ENCODE results near the gene NOP56. TPM values are rescaled to one million over a fixed set of nuclear protein-coding genes. Genes with fewer than 3 reads are reported as not detected.
A peak's percentile ranks its signal among the peaks of the same experiment; 100 is the strongest.

The NOP56 gene, protein sequence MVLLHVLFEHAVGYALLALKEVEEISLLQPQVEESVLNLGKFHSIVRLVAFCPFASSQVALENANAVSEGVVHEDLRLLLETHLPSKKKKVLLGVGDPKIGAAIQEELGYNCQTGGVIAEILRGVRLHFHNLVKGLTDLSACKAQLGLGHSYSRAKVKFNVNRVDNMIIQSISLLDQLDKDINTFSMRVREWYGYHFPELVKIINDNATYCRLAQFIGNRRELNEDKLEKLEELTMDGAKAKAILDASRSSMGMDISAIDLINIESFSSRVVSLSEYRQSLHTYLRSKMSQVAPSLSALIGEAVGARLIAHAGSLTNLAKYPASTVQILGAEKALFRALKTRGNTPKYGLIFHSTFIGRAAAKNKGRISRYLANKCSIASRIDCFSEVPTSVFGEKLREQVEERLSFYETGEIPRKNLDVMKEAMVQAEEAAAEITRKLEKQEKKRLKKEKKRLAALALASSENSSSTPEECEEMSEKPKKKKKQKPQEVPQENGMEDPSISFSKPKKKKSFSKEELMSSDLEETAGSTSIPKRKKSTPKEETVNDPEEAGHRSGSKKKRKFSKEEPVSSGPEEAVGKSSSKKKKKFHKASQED
- total RNA-seq (2014; rRNA removed; shearing (Covaris generic)) = 210 and 227 TPM in 2 replicates

DNA sequence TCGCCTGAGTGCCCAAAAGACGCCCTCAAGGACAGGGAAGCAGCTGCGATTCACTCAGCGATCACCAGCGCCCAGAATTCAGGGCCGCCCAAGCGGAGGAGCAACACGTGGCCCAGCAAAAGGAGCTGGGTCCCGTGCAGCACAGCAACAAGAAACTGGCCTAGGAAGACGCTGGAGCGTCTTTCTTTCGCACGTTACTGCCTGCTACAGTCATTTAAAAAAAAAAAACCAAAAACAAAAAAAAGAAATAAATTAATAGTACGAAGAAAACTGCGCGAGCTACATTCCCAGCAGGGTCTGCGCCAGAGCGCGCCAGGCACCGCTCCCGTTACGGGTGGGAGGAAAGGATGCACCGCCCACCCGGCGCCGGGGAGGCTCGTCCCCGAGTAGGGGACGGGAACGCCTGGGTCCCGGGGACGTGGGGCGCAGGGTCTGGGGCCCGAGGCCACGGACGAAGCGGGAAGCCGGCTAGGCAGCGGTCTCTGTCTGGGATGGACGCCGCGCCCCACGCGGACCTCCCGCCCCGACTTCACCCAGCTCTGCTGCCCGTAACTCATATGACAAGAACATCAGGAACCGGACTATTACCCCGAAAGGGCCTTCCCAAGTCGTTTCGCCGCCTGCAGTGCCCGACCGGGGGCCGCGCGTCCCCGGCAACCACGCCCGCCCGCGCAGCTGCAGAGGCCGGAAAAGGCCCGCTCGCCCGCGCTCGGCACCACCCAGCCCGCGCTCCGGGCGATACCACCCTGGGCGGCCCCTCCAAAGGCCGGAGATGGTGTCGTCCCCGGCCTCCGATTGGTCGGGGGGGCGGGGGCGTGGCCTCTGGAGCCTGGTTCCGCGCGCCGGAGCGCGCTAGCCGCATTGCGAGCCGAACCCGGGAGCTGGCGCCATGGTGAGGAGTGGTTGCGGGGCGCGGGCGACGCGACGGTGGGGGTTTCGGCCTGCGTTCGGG is at the start of gene NOP56:
NOP56 (plus strand) TSS at position 861 of the 952 bp plus-strand sequence; CDS start at position 890, 29 bp downstream.
- peak; percentile 85 for DNase-seq (ENCODE audit: low spot score)

DNA sequence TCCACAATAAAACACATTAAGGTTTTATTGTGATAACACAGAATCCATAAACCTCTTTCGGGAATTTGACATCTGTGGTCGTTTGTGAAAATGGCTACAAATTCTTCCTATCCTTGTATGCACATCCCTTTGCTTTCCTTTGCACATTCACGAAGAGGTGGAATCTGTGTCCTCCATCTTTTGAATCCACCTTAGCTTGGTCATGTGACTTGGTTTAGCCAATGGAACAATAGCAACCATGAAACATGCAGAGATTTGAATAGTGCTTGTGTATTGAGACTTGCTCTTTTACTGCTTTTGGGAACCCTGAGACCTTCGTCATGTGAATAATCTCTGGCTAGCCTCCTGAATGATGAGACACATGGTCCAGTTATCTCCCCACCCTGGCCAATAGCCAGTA is 49.7 kb upstream of the NOP56 start:
- DNase-seq (ENCODE audit: low spot score) = no peak

DNA sequence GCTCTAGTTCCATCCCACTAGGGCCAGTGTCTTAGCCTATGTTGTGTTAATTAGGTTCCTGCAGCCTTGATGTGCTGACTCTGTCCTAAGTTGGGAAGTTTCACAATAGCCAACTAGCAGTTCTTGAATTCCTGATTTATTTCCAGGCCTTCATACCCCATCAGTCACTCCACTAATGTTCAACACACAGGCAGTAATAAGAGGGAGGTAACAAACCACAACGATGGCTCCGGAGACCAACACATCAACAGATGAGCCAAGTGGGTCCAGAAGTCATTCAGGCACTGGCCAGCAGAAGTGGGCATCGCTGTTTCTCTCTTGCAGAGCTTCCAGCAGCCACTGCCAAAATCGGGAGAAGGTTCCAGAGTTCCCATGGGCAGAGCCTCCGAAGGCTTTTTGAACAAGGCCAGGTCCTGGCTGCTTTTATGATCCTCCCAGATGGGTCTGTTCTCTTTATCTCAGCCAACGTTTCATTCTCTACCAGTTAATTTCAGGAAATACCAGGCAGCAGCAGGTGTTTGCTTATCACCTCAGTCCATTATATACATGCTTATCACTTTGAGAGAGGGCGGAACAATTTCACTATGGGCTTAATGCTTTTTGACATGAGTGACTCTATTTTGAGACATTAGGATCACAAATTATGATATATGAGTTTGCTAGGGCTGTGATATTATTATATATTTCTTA is 48.5 kb upstream of the NOP56 start:
- no peak for DNase-seq (ENCODE audit: low spot score)

DNA sequence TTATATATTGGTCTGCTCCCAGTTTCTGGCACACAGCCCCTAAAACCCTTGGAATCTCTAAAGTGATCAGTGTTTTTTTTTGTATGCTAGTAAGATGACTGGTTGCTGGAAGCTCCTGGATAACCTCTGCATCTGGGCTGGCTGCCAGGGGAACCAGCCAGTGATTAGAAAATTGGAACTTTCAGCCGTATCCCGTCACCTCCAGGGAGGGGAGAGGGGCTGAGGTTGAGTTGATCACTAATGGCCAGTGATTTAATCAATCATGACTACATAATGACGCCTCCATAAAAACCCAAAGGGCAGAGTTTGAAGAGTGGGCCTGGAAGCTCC is 48.0 kb upstream of the NOP56 start:
- no peak for DNase-seq (ENCODE audit: low spot score)

DNA sequence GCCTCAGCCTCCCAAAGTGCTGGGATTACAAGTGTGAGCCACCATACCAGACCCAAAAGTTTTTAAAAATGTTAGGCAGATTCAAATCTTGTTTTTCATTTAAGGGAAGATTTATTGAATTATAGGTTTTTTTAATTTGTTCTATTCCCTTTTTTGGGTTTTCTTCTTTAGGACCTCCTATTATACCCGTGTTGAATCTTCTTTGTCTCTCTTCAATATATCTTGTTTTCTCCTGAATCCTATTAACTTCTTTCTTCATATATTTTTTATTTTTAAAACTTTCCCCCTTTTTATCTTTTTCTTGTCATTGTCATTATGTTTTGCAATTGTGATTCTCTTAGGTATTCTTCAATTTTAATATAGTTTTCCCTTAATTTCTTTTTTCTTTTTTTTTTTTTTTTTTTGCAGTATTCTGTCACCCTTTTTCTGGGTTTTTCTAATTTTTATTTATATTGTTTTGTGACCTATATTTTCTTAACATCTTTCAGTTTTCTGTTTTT is 45.9 kb upstream of the NOP56 start:
- no peak for DNase-seq (ENCODE audit: low spot score)

DNA sequence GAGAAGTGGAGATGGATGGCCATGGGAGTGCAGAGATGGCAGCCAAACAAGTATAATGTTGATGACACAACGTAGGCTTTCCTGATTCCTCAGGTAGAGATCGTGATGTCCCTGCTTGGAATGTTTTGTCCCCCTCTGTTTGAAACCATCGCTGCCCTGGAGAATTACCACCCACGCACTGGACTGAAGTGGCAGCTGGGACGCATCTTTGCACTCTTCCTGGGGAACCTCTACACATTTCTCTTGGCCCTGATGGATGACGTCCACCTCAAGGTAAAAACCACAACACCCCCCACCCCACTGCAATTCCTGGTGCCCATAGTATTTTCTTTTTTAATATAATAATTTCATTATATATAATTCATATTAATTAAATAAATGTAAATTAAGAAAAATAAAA is 42.1 kb upstream of the NOP56 start:
- DNase-seq (ENCODE audit: low spot score) = no peak

DNA sequence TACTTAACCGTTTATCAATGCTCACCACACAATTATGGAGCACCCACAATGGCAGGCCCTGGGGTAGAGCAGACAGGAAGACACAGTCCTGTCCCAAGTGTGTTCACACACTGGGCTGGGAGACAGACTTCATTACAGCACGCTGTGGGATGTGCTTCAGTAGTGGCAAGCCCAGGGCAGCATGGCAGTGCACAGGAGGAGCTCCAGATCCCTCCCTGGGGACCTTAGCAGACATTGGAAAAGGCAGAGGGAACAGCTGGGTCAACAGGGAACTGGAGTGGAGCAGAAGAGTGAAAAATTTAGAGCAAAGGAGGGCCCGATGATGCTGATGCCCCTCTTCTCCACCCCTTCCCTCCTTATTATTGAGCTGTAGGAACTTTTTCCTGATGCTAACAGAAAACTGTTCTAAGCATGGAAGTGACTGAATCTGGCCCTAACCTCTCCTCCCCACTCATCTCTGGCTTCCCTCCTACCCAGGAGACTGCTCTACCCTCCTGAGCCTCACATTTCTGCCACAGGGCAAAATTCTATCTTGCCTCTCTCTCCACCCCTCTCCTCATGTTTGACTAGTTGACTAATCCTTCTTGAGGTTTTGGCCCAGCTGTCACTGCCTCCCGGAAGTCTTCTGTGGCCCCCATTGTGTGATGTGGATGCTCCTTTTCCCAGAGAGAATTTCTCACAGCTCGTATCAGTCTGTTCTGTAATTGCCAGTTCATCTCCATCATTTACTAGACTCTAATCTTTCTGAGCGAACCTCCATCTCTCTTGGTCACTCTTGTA is 41.3 kb upstream of the NOP56 start:
- no peak for DNase-seq (ENCODE audit: low spot score)

DNA sequence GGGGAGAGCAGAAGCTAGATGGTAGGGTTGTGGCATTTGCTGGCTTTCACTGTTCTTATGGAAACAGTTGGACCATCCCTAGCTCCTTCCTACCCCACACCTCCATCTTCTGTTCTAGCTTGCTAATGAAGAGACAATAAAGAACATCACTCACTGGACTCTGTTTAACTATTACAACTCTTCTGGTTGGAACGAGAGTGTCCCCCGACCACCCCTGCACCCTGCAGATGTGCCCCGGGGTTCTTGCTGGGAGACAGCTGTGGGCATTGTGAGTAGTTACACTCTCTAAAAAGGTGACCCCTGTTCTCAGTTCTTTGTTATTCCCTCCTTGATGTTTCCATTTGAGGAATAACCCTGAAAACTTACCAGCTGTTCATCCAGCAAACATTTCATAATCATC is 40.4 kb upstream of the NOP56 start:
- no peak for DNase-seq (ENCODE audit: low spot score)

DNA sequence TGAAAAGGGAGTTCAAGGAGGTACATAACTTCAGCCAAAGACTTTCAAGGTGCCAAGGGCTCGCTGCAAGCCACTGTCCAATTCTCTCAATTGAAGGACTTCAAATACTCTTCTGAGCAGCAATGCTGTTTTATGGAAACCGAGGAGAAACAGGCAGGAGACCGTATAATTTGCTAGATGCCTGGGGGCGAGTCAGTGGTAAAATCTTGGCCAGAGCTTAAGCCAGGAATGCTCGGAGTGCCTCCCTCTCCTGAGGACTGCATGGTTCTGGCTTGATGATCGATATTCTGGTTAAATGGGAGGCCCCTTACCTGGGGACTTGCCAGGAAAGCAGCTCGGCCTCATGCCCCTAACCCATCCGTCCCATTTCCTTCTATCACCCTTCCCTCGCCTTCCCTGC is 35.8 kb upstream of the NOP56 start:
- no peak for DNase-seq (ENCODE audit: low spot score)

DNA sequence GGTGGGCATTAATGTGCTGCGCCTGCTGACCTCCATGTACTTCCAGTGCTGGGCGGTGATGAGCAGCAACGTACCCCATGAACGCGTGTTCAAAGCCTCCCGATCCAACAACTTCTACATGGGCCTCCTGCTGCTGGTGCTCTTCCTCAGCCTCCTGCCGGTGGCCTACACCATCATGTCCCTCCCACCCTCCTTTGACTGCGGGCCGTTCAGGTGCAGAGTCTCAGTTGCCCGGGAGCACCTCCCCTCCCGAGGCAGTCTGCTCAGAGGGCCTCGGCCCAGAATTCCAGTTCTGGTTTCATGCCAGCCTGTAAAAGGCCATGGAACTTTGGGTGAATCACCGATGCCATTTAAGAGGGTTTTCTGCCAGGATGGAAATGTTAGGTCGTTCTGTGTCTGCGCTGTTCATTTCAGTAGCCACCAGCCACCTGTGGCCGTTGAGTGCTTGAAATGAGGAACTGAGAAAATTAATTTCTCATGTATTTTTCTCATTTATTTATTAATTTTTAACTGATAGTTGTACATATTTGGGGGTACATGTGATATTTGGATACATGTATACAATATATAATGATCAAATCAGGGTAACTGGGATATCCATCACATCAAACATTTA is 35.2 kb upstream of the NOP56 start:
- DNase-seq (ENCODE audit: low spot score) = no peak

DNA sequence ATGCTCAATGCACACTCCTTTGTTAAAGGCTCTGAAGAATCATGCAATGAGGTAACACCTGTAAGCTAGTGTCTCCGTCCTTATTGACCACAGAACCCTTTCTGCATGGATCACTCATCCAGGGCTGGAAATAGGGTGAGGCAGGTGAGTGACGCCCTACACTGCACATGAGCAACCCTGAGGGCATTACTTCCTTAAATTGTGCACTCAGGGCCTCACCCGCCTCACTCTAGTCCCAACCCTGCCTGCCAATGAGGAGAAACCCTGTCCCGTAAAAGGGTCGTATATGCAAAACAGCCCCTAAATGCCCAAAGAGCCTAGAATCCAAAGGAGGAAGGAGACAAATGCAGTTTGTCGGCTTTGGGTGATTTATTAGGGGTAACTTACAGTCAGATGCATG is 33.6 kb upstream of the NOP56 start:
- DNase-seq (ENCODE audit: low spot score) = no peak

DNA sequence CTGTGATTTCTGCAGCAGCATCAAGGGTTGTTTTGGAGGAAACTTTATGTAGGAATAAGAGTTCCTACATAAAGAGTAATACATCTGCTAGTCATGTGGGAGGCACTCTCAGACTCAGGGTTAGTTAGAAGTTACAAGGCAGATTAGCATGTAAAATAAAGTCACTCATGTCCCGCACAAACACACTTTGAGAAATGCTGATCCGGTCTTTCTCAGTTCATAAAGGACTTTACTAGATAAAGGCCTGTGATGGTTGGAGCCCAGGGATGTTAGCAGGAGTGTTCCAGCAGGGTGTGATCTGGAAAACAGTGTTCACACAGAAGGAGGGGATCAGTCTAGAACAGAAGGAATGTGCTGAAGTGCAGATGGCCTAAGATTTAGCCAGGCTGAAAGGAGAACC is 33.1 kb upstream of the NOP56 start:
- DNase-seq (ENCODE audit: low spot score) = no peak

DNA sequence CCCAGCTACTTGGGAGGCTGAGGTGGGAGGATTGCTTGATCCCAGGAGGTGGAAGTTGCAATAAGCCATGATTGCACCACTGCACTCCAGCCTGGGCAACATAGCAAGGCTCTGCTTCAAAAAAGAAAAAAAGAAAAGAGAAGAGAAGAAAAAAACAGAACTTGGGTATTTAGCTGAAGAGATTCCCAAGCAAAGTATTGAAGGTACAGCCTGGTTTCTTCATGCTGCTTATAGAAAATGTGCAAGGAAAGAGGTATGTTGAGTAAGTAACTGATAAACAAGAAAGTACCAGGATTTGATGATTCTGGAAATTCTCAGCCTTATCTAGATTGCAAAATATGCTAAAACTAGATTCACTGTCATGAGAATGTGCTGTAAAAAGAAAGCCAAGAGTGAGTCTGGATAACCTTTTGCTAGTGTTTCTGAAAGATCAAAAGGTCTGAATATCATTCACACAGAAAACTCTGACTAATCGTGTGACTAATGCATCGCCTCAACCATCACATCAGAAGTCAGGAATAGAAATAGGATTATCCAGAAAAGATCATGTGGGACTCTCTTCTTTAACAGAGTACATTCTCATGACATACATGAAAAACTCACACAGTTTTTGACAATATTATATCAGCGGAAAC is 32.4 kb upstream of the NOP56 start:
- DNase-seq (ENCODE audit: low spot score) = peak; percentile 65

DNA sequence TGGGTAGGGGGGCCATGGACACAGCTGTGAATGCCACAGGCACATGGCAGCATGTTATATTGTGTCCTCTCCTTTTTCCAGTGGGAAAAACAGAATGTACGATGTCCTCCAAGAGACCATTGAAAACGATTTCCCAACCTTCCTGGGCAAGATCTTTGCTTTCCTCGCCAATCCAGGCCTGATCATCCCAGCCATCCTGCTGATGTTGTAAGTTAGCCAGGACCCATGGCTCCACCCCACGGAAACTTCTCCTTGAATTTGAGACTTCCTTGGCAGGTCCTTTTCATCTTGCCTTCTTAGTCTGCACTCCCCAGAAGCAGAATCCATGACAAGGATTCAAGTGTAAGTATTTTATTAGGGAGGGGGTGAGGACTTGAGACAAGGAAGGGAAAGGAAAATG is 28.2 kb upstream of the NOP56 start:
- no peak for DNase-seq (ENCODE audit: low spot score)

DNA sequence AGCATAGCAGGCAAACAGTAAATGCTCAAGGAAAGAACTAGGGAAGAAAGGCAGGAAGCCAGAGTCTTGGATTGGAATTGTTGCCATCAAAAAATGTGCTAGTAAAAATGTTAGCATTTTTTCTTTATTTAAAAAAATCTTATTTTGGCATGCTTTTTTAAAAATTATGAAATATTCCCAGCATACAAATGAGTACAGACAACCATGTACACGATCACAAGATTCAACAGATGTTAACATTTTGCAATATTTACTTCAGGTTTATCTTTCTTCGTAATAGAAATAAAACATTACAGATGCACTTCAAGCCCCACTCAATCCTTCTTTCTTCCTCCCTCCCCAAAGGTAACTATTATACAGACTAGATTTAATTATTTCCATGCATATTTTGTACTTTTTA is 27.4 kb upstream of the NOP56 start:
- no peak for DNase-seq (ENCODE audit: low spot score)

DNA sequence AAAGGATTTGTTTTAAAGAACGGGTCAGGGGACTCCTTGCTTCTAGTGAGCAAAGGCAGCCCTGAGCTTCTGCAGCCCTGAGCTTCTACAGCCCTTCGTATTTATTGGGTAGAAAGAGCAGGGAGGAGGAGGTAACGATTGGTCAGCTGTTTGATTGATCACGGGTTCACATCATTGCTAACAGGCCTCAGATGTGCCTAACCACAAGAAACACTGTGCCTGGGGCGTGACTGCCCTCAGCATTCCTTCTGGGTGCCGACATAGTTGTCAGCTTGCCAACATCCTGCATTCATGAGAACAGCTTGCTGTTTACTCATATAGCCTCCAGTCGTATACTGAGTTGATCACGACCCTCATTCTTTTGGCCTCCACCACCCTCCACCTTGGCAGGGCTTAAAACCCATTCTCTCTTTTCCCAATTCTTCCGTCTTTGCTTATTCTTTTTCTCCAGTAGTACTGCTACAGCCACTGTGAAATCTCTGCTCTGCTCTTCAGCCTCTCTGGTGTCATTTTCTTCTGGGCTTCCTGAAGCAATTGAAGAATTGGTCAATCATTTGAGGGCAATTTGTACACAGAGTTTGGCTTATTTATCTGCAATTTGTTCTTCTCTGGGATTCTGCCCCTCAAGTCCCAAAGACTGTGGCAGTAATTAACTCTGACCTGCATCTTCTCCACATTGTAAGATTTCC is 25.4 kb upstream of the NOP56 start:
- DNase-seq (ENCODE audit: low spot score) = peak; percentile 64

DNA sequence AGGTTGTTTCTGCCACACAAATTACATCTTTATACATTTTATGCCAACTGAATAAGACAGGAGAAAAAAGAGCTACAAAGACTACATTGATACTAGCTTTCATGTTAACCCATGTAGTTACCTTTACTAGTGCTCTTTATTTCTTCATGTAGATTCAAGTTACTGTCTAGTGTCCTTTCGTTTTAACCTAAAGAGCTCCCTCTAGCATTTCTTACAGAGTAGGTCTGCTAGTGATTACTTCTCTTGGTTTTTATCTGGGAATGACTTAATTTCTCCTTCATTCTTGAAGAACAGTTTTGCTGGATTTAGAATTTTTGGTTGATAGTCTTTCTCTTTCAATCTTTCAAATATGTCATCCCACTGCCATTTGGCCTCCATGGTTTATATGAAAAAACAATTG is 21.2 kb upstream of the NOP56 start:
- no peak for DNase-seq (ENCODE audit: low spot score)

DNA sequence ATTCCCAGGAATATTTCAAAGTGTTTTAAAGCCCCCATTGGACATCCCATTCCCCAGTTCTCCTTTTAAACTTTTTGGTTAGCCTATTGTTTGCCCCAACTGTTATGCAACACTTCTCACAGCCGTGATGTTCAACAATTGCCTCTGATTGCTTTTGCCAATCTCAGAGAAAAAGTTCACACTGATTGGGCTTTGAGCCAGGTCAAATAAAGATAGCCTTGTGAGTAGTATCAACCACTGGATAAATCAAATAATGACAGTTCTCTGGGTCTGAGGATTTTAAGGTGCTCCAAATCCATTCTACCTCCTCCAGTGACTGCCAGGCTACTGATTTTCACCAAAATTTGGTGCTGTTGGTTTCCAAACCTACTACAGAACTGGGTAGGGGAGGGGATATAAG is 19.1 kb upstream of the NOP56 start:
- DNase-seq (ENCODE audit: low spot score) = no peak

DNA sequence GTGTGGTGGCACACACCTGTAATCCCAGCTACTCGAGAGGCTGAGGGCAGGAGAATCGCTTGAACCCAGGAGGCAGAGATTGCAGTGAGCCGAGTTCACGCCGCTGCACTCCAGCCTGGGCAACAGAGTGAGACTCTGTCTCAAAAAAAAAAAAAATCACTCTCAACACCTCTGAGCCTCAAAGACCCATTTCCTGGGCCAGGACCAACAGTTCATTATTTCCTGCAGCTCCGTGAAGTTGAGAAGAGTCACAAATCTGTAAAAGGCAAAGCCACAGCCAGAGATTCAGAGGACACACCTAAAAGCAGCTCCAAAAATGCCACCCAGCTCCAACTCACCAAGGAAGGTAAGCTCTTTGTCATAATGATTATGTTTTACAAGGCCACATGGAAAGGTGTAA is 15.2 kb upstream of the NOP56 start:
- no peak for DNase-seq (ENCODE audit: low spot score)
